B cell (primary cell): ENCODE measurements around the gene POU3F3. TPM values are rescaled to one million over a fixed set of nuclear protein-coding genes. Genes with fewer than 3 reads are reported as not detected.

Source experiments
- ATAC-seq: fragments of 200-7000 bp; cut with Tn5 transposase; one replicate; pipeline ENCODE4 v1.10.0; 2021; ENCODE audit warnings: low read depth, mild to moderate bottlenecking, moderate number of reproducible peaks, moderate library complexity
- CTCF ChIA-PET: fragments of 350-600 bp; sonication (Branson Sonifier 250); formaldehyde crosslinking; loops from one replicate; lab custom pipeline; 2021; ENCODE audit warnings: antibody characterized with exemption, inconsistent platforms; lab: Charles Lee
- POLR2A ChIA-PET: fragments of 350-600 bp; sonication (Branson Sonifier 250); formaldehyde crosslinking; loops from one replicate; lab custom pipeline; 2021; ENCODE audit warnings: antibody characterized with exemption; lab: Charles Lee
- DNase-seq: peaks from one replicate; pipeline ENCODE4 v3.0.0; 2013
- H2AFZ ChIP-seq: 2 replicates; pipeline ENCODE4 v1.6.1; 2012; ENCODE audit warnings: mild to moderate bottlenecking, low read depth, low read length; ENCODE audit not compliant: insufficient read depth, poor library complexity, severe bottlenecking
- H3K27ac ChIP-seq, 2 donors: 1 replicate in 1 of 2; 2 replicates in 1 of 2; pipeline ENCODE4 v1.5.1; 2012 to 2013; ENCODE audit warnings: low read length in 2 of 2, mild to moderate bottlenecking in 2 of 2, moderate library complexity in 1 of 2
- H3K27me3 ChIP-seq, 4 experiments: fragments of 200-600 bp in 1 of 4; sonication (generic) in 1 of 4; replicated peaks in 1 of 4; 1 replicate in 2 of 4; 2 replicates in 2 of 4; pipeline versions ENCODE4 v1.6.1 to v1.7.0; 2013 to 2016; ENCODE audit warnings: low read length in 3 of 4, mild to moderate bottlenecking in 2 of 4, mixed read lengths in 1 of 4, moderate library complexity in 1 of 4; ENCODE audit not compliant: insufficient read depth in 4 of 4, control insufficient read depth in 3 of 4; ENCODE audit errors: control extremely low read depth in 1 of 4
- H3K36me3 ChIP-seq, 2 experiments: replicated peaks in 1 of 2; 1 replicate in 1 of 2; 2 replicates in 1 of 2; pipeline versions ENCODE4 v1.6.1 to v1.7.1; 2013; ENCODE audit warnings: low read length in 1 of 2; ENCODE audit not compliant: insufficient read depth in 2 of 2, control insufficient read depth in 1 of 2; ENCODE audit errors: control extremely low read depth in 1 of 2, extremely low read depth in 1 of 2
- H3K4me1 ChIP-seq, 2 donors: fragments of 200-600 bp in 1 of 2; sonication (generic) in 1 of 2; 1 replicate in 1 of 2; 2 replicates in 1 of 2; pipeline versions ENCODE4 v1.5.1 to v1.6.1; 2013 to 2017; ENCODE audit warnings: low read length in 2 of 2; ENCODE audit not compliant: control insufficient read depth in 2 of 2, insufficient read depth in 2 of 2
- H3K4me2 ChIP-seq: replicated peaks from 2 replicates; pipeline ENCODE3; 2012; ENCODE audit warnings: mild to moderate bottlenecking, low read depth, low read length; ENCODE audit not compliant: poor library complexity, severe bottlenecking
- H3K4me3 ChIP-seq, 5 experiments: fragments of 200-600 bp in 1 of 5; sonication (generic) in 1 of 5; 1 replicate in 3 of 5; 2 replicates in 2 of 5; pipeline versions ENCODE4 v1.5.1 to v1.7.0; 2011 to 2016; ENCODE audit warnings: low read length in 4 of 5, mild to moderate bottlenecking in 4 of 5, low read depth in 2 of 5, control low read depth in 1 of 5, moderate library complexity in 1 of 5; ENCODE audit not compliant: insufficient read depth in 1 of 5; ENCODE audit errors: control extremely low read depth in 1 of 5, extremely low read depth in 1 of 5
- H3K79me2 ChIP-seq: fragments of 200-600 bp; sonication (generic); one replicate; pipeline ENCODE4 v1.6.0; 2016; ENCODE audit warnings: low read length; ENCODE audit not compliant: control insufficient read depth, insufficient read depth
- H3K9ac ChIP-seq: fragments of 200-600 bp; sonication (generic); 2 replicates; pipeline ENCODE4 v1.6.1; 2017; ENCODE audit warnings: mild to moderate bottlenecking, low read length, moderate library complexity
- H3K9me3 ChIP-seq, 3 donors: one replicate each; pipeline versions ENCODE4 v1.6.1 to v1.7.1; 2013; ENCODE audit warnings: low read length in 2 of 3; ENCODE audit not compliant: control insufficient read depth in 2 of 3, insufficient read depth in 1 of 3; ENCODE audit errors: control extremely low read depth in 1 of 3
- H4K20me1 ChIP-seq: 2 replicates; pipeline ENCODE4 v1.6.0; 2012; ENCODE audit warnings: mild to moderate bottlenecking, low read length; ENCODE audit not compliant: insufficient read depth, control insufficient read depth, poor library complexity, severe bottlenecking
- H3K27ac Mint-ChIP-seq: one replicate; pipeline ENCODE4 v1.8.0; 2021; ENCODE audit warnings: mixed read lengths
- H3K27me3 Mint-ChIP-seq: one replicate; pipeline ENCODE4 v1.8.0; 2021; ENCODE audit warnings: mixed read lengths
- H3K4me1 Mint-ChIP-seq: one replicate; pipeline ENCODE4 v1.8.0; 2021; ENCODE audit warnings: mixed read lengths
- H3K4me3 Mint-ChIP-seq: one replicate; pipeline ENCODE4 v1.8.0; 2021; ENCODE audit warnings: mixed read lengths
- H3K9me3 Mint-ChIP-seq: one replicate; pipeline ENCODE4 v1.8.0; 2022; ENCODE audit warnings: mixed read lengths; ENCODE audit not compliant: insufficient read depth
- CTCF ChIP-seq: fragments of 200-600 bp; IDR thresholded peaks from one replicate; pipeline ENCODE4 v1.8.0; 2022; ENCODE audit warnings: antibody characterized with exemption, mild to moderate bottlenecking
- EZH2 ChIP-seq: IDR thresholded peaks from 2 replicates; pipeline ENCODE4 v1.6.1; 2012; ENCODE audit warnings: borderline replicate concordance, low read depth, mild to moderate bottlenecking, moderate library complexity, low read length; ENCODE audit not compliant: insufficient read depth, poor library complexity, severe bottlenecking
- WGBS: methylation state at CpG from one replicate; pipeline ENCODE4 v1.1.5; 2013; ENCODE audit warnings: missing lambda C conversion rate; ENCODE audit not compliant: insufficient coverage; 5-methylcytosine and 5-hydroxymethylcytosine counted together
- intact Hi-C: fragments of 100-400 bp; cut with micrococcal nuclease; formaldehyde crosslinking; loops from one replicate; pipeline ENCODE4 v1.10.0; 2022
- polyA plus RNA-seq: library from polyadenylated mRNA; depleted of rRNA; stranded (reverse); fragments of >200 nt; gene quantifications from 2 replicates; pipeline ENCODE4 v1.2.3, GENCODE V29; 2012
- total RNA-seq, 2 donors: library from RNA; stranded (reverse); fragments of 120-200 nt in 1 of 2; gene quantifications; 1 replicate in 1 of 2; 2 replicates in 1 of 2; pipeline versions ENCODE4 v1.2.3 to v1.2.4, GENCODE V29; 2013 to 2022

Gene POU3F3
- total and polyA plus RNA-seq, 2 donors (not counting 1 experiment from before 2014, with no cell fraction given), result 0.03 to 0.12 TPM

DNA sequence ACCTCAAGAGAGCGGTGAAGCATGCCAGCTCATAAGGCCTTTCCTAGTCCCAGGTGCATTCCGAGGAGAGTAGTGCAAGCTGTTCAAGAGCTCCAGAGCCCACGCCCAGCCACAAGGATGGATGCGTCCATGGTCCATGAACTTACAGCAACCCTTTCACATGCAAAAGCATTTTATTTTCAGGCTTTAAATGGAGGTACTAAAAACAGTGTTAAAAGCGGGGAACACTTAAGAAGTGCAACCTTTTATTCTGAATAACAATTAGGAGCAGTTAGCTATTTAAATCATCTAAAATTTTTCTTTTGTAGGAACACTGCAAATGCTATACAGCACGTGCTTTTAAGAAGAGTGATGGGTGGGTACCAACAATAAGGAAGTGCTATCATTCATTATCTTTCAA, 33.8 kb downstream of the POU3F3 start:
- Histone ChIP-seq H3K36me3 (no peaks in the 10 kb centered on the region), H3K79me2 (no peaks in the 10 kb centered on the region), H2AFZ (peak overlapping the region; percentile 55), H3K27ac (no peak overlapping the region), H3K27me3 (peaks cover 0 to 3% (median 0%) of the 10 kb centered on the region in 4 experiments), H4K20me1 (no peaks in the 10 kb centered on the region), H3K9ac (no peak overlapping the region), H3K9me3 (peaks cover 0 to 13% (median 0%) of the 10 kb centered on the region in 3 donors), H3K4me2 (peak overlapping the region; percentile 65), H3K4me1 (peaks cover 23 to 35% of the 10 kb centered on the region in 2 donors), H3K4me3 (no peak overlapping the region)
- POLR2A ChIA-PET, result no interaction called here
- ATAC-seq (no peak), DNase-seq (no peak)
- no peak overlapping the region for H3K4me3 Mint-ChIP-seq
- WGBS, result 85% methylated on average over 2 of the region's 6 CpGs
- H3K4me1 Mint-ChIP-seq, result peaks cover 32% of the 10 kb centered on the region
- no peak for TF ChIP-seq EZH2
- TF ChIP-seq CTCF, result no peak
- intact Hi-C loops, result no loop called here
- CTCF ChIA-PET, result interaction anchor here (1.2 kb wide), 1 partner anchor 89 kb away, joined by 4 read pairs; no protein-coding TSS in a partner anchor
- H3K9me3 Mint-ChIP-seq, result peaks cover 4% of the 10 kb centered on the region
- no peak overlapping the region for H3K27ac Mint-ChIP-seq
- H3K27me3 Mint-ChIP-seq, result peaks cover 10% of the 10 kb centered on the region

- peaks cover 0 to 13% (median 0%) of the 10 kb centered on the region in 3 donors for H3K9me3 ChIP-seq
- peak overlapping the region; percentile 65 for H3K4me2 ChIP-seq
- Mint-ChIP-seq H3K27me3 (peaks cover 4% of the 10 kb centered on the region), H3K9me3 (peaks cover 4% of the 10 kb centered on the region), H3K4me3 (peak overlapping the region; percentile 67), H3K4me1 (peaks cover 32% of the 10 kb centered on the region), H3K27ac (peak overlapping the region; percentile 77)
- peak overlapping the region; percentile 55 for H2AFZ ChIP-seq
- ChIA-PET CTCF (interaction anchor here (0.6 to 1.2 kb wide), 2 partner anchors 11 to 88 kb away, joined by 3 to 4 read pairs; no protein-coding TSS in a partner anchor), POLR2A (no interaction called here)
- H3K27me3 ChIP-seq, result no peaks in the 10 kb centered on the region
- H3K4me3 ChIP-seq, result no peak overlapping the region
- H3K9ac ChIP-seq, result peak overlapping the region; percentile 32
- H3K79me2 ChIP-seq, result no peaks in the 10 kb centered on the region
- no peak for TF ChIP-seq EZH2
- TF ChIP-seq CTCF, result no peak
- intact Hi-C loops, result no loop called here
- H4K20me1 ChIP-seq, result no peaks in the 10 kb centered on the region
- H3K27ac ChIP-seq, result peak overlapping the region; percentile 14 to 52
- no peak for DNase-seq
- H3K36me3 ChIP-seq, result no peaks in the 10 kb centered on the region
- WGBS, result 53% methylated on average over 4 of the region's 7 CpGs
- peaks cover 23 to 35% of the 10 kb centered on the region in 2 donors for H3K4me1 ChIP-seq
- ATAC-seq, result peak; percentile 38
These were observed 34.8 kb downstream of the POU3F3 start for GRCh38 chr2:104888489-104889258.
